Astrocyte (in vitro differentiated cells and primary cell): ENCODE results near the gene ATP2B3.

ENCODE experiments used
- EZH2 ChIP-seq: IDR thresholded peaks from 2 replicates; pipeline ENCODE4 v1.6.1; 2012; ENCODE audit warnings: mild to moderate bottlenecking, low read length, inconsistent platforms; ENCODE audit not compliant: insufficient read depth
- TF ChIP-seq, protein P1 (sequence below): IDR thresholded peaks from 2 replicates; pipeline ENCODE4 v1.5.1; 2011; ENCODE audit warnings: low read depth, mild to moderate bottlenecking, inconsistent platforms, low read length, moderate library complexity; ENCODE audit not compliant: insufficient read depth

DNA sequence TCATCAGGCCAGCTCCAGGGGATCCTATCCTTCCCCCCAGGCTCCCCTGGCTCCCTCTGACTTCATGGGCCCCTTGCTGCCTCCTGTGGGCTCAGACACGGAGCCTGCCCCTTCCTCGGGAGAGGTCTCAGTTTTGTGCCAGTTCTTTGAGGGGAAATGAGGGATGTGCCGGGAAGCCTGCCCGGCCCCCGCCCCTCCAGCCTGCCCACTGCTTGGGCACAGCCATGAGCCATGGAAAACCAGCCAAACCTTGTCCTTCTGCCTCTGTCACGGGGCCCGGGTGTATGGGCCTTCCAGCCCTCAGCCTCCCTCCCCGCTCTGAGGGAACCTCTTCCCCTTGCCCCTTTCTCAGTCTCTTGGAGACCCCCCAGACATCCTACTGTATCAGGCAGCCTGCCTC lies 15.9 kb upstream of the ATP2B3 start:
- TF ChIP-seq, protein P1, sequence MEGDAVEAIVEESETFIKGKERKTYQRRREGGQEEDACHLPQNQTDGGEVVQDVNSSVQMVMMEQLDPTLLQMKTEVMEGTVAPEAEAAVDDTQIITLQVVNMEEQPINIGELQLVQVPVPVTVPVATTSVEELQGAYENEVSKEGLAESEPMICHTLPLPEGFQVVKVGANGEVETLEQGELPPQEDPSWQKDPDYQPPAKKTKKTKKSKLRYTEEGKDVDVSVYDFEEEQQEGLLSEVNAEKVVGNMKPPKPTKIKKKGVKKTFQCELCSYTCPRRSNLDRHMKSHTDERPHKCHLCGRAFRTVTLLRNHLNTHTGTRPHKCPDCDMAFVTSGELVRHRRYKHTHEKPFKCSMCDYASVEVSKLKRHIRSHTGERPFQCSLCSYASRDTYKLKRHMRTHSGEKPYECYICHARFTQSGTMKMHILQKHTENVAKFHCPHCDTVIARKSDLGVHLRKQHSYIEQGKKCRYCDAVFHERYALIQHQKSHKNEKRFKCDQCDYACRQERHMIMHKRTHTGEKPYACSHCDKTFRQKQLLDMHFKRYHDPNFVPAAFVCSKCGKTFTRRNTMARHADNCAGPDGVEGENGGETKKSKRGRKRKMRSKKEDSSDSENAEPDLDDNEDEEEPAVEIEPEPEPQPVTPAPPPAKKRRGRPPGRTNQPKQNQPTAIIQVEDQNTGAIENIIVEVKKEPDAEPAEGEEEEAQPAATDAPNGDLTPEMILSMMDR, result no peak
- TF ChIP-seq EZH2, result no peak
